Ovary (tissue), 9 donors: ENCODE measurements around the gene MAP7D1. TPM values are rescaled to one million over a fixed set of nuclear protein-coding genes. Genes with fewer than 3 reads are reported as not detected.

Experiments
- polyA plus RNA-seq, 2 donors: library from polyadenylated mRNA; stranded (reverse); fragments of 200-250 nt in 1 of 2; fragments of 350-450 nt in 1 of 2; fragmentation: Illumina TruSeq in 1 of 2; extraction: RNeasy Lipid Tissue Mini Kit (QIAGEN cat#74804) in 1 of 2; gene quantifications; one replicate each; pipeline ENCODE4 v1.2.3, GENCODE V29; 2013 to 2014
- small RNA-seq: library from RNA; depleted of rRNA; stranded (forward); fragments of <200 nt; gene quantifications from one replicate; pipeline ENCODE3, GENCODE V24; 2016
- total RNA-seq, 7 donors: library from RNA; depleted of rRNA in 2 of 7; stranded (reverse); fragments of >200 nt in 2 of 7; fragmentation: NEBNext Ultra II Directional in 3 of 7; extraction: Animal tissue kit (Norgen Biotek cat#: 25700) in 3 of 7; gene quantifications; one replicate each; pipeline versions ENCODE4 v1.1.0 to v1.2.4, GENCODE V29; 2016 to 2023
- donor health status: DM: no; HTN: no; CAD: no; lungs with moderate emphysema.
- donor health status: DM: no; HTN: no; CAD: no.
- donor health status: Bipolar disorder and iron deficiency.
- donor health status: DM: yes; HTN: yes; CAD: no.
- donor health status: DM: no; HTN: no; CAD: no.
- donor health status: DM: yes; HTN: yes; CAD: no.

Gene MAP7D1
- total and polyA plus RNA-seq, 9 donors: 31.4 to 99.1 (median 64.1) TPM

Small RNA genes within 50 kb of the gene (small RNA-seq; reads per million reads assigned to genes)
- gene RN7SL131P: not detected

Other genes with a start within 250 kb of the MAP7D1 start
- 10 to 100 TPM; 15.4 to 44.1 (median 31.5) TPM for gene AGO3, start 225.1 kb upstream of the MAP7D1 start, total RNA-seq
- gene AGO3, start 225.1 kb upstream of the MAP7D1 start, polyA plus RNA-seq: 10 to 100 TPM in 1 of 2 donors, 1 to 10 TPM in 1; 3.8 to 11.2 TPM
- 10 to 100 TPM in 1 of 7 donors, 1 to 10 TPM in 4, under 1 TPM in 2; 0.28 to 22.5 (median 2.1) TPM for gene TEKT2, start 72.1 kb upstream of the MAP7D1 start, total RNA-seq
- gene TEKT2, start 72.1 kb upstream of the MAP7D1 start, polyA plus RNA-seq: under 1 TPM; 0.12 to 0.36 TPM
- gene ADPRS, start 67.3 kb upstream of the MAP7D1 start, total RNA-seq: 10 to 100 TPM; 21.0 to 52.2 (median 27.4) TPM
- gene ADPRS, start 67.3 kb upstream of the MAP7D1 start, polyA plus RNA-seq: 10 to 100 TPM; 14.9 to 24.8 TPM
- gene COL8A2, start 30.9 kb upstream of the MAP7D1 start, total RNA-seq: 1 to 10 TPM; 2.5 to 6.2 (median 4.1) TPM
- gene COL8A2, start 30.9 kb upstream of the MAP7D1 start, polyA plus RNA-seq: 1 to 10 TPM; 2.3 to 4.6 TPM
- 10 to 100 TPM; 42.3 to 49.6 (median 45.2) TPM for gene TRAPPC3, start 6.7 kb upstream of the MAP7D1 start, total RNA-seq
- 10 to 100 TPM; 44.0 to 94.6 TPM for gene TRAPPC3, start 6.7 kb upstream of the MAP7D1 start, polyA plus RNA-seq
- 100 to 1,000 TPM in 1 of 7 donors, 10 to 100 TPM in 6; 49.2 to 101 (median 92.6) TPM for gene THRAP3, start 68.3 kb downstream of the MAP7D1 start, total RNA-seq
- gene THRAP3, start 68.3 kb downstream of the MAP7D1 start, polyA plus RNA-seq: 100 to 1,000 TPM in 1 of 2 donors, 10 to 100 TPM in 1; 40.2 to 109 TPM
- gene SH3D21, start 150.2 kb downstream of the MAP7D1 start, total RNA-seq: 10 to 100 TPM in 3 of 7 donors, 1 to 10 TPM in 4; 1.9 to 22.6 (median 9.2) TPM
- 1 to 10 TPM; 3.5 to 3.7 TPM for gene SH3D21, start 150.2 kb downstream of the MAP7D1 start, polyA plus RNA-seq
- 100 to 1,000 TPM in 1 of 7 donors, 10 to 100 TPM in 6; 39.9 to 113 (median 56.8) TPM for gene EVA1B, start 167.5 kb downstream of the MAP7D1 start, total RNA-seq
- gene EVA1B, start 167.5 kb downstream of the MAP7D1 start, polyA plus RNA-seq: 10 to 100 TPM in 1 of 2 donors, not detected in 1; 54.1 TPM
- 100 to 1,000 TPM in 1 of 7 donors, 10 to 100 TPM in 6; 22.9 to 104 (median 83.2) TPM for gene STK40, start 229.8 kb downstream of the MAP7D1 start, total RNA-seq
- 10 to 100 TPM; 23.0 to 52.9 TPM for gene STK40, start 229.8 kb downstream of the MAP7D1 start, polyA plus RNA-seq
- 10 to 100 TPM; 20.0 to 49.3 (median 37.8) TPM for gene LSM10, start 241.7 kb downstream of the MAP7D1 start, total RNA-seq
- 10 to 100 TPM; 22.0 to 43.2 TPM for gene LSM10, start 241.7 kb downstream of the MAP7D1 start, polyA plus RNA-seq